Measurements from ENCODE around the gene CDH26.

GRCh38 chr20:60030471-60030870 lies 72.2 kb downstream of the CDH26 start:
- TF ChIP-seq POLR2AphosphoS5 (IDR thresholded peaks at IDR 0.05) (no peak), POLR2A (IDR thresholded peaks at IDR 0.05) (no peak)
- TF ChIP-seq, protein P1, sequence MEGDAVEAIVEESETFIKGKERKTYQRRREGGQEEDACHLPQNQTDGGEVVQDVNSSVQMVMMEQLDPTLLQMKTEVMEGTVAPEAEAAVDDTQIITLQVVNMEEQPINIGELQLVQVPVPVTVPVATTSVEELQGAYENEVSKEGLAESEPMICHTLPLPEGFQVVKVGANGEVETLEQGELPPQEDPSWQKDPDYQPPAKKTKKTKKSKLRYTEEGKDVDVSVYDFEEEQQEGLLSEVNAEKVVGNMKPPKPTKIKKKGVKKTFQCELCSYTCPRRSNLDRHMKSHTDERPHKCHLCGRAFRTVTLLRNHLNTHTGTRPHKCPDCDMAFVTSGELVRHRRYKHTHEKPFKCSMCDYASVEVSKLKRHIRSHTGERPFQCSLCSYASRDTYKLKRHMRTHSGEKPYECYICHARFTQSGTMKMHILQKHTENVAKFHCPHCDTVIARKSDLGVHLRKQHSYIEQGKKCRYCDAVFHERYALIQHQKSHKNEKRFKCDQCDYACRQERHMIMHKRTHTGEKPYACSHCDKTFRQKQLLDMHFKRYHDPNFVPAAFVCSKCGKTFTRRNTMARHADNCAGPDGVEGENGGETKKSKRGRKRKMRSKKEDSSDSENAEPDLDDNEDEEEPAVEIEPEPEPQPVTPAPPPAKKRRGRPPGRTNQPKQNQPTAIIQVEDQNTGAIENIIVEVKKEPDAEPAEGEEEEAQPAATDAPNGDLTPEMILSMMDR (IDR thresholded peaks at IDR 0.05): no peak

All from sigmoid colon (tissue), 4 donors.